SJSA1 (cell line): Measurements from ENCODE around the gene SH3BGRL2. TPM values are rescaled to one million over a fixed set of nuclear protein-coding genes. Genes with fewer than 3 reads are reported as not detected.
A peak's percentile ranks its signal among the peaks of the same experiment; 100 is the strongest.

Source experiments
- DNase-seq, 2 experiments: peaks; one replicate each; pipeline ENCODE4 v3.0.0-alpha.2; 2015 to 2020; ENCODE audit warnings: low spot score in 2 of 2, low read depth in 1 of 2
- H3K27ac ChIP-seq: fragments of 250-450 bp; sonication (Bioruptor Pico); 2 replicates; pipeline ENCODE4 v1.5.1; 2020; ENCODE audit warnings: mild to moderate bottlenecking, moderate library complexity
- H3K27me3 ChIP-seq: fragments of 250-450 bp; sonication (Bioruptor Pico); replicated peaks from 2 replicates; pipeline ENCODE4 v1.5.1; 2020; ENCODE audit warnings: mild to moderate bottlenecking, moderate library complexity
- H3K36me3 ChIP-seq: fragments of 250-450 bp; sonication (Bioruptor Pico); 2 replicates; pipeline ENCODE4 v1.5.1; 2020; ENCODE audit warnings: mild to moderate bottlenecking
- H3K4me1 ChIP-seq: fragments of 250-450 bp; sonication (Bioruptor Pico); replicated peaks from 2 replicates; pipeline ENCODE4 v1.6.1; 2021; ENCODE audit warnings: mild to moderate bottlenecking
- H3K4me3 ChIP-seq: fragments of 250-450 bp; sonication (Bioruptor Pico); 2 replicates; pipeline ENCODE4 v1.5.1; 2020; ENCODE audit warnings: mild to moderate bottlenecking
- H3K9me3 ChIP-seq: fragments of 250-450 bp; sonication (Bioruptor Pico); replicated peaks from 2 replicates; pipeline ENCODE4 v1.5.1; 2020; ENCODE audit warnings: mild to moderate bottlenecking
- total RNA-seq: library from RNA; depleted of rRNA; stranded (reverse); fragments of >200 nt; shearing (Covaris generic); gene quantifications from 2 replicates; pipeline ENCODE4 v1.2.3, GENCODE V29; 2014

The SH3BGRL2 gene
- total RNA-seq, 1 experiment from 2014 or later, result 4.7 TPM

DNA sequence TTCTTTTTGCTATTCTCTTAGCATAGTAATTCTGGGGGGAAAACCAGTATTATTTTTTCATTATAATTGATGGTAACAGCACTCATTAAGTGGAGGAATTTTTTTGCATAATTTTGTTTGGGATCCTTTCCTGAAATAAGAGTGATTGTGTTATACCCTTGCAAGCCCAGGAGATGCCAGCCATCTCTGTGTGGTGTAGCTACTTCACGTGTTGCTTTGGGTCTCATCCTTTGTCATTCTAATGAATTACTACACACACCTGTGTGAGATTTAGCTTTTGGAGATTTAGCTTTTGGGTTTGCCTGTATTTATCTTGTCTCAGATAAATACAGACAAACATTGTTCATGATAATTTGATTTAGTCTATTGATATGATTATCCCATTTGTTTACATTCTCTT, 76.5 kb downstream of the SH3BGRL2 start:
- H3K27me3 ChIP-seq, result no peaks in the 10 kb centered on the region
- no peak overlapping the region for H3K4me3 ChIP-seq
- H3K27ac ChIP-seq, result no peak overlapping the region
- H3K9me3 ChIP-seq, result no peaks in the 10 kb centered on the region
- DNase-seq, result no peak
- H3K4me1 ChIP-seq, result no peaks in the 10 kb centered on the region
- H3K36me3 ChIP-seq, result no peaks in the 10 kb centered on the region

DNA sequence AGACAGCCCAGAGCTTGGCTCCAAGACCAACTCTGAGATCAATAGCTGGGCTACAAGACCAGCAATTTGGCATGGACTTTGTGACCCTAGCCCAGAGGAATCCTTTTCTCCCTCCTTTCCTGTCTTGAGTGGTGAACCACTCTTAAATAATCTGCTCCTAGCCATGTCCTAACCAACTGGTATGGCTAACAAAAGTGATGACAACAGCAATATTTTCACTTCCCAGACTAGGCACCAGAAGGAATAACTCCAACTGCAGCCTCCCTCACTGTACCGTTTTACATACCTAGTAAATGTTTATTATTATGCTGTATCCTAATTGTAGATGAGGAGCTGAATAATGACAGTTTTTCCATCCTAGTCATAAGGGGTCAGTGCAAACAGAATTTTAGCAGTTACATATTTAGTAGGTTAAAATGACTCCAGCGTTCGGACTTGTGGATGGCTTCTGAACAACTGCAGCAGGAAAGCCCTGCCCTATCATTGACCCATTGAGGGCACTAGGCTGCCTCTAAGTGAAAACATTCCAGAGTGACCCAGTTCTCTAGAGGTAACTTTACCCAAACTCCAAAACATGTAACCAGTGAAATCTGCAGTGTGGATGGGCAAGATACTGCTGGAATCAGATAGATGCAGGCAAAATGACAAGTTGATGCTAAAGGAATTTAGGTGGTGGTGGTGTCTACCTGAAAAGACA, 77.1 kb downstream of the SH3BGRL2 start:
- no peak for DNase-seq
- H3K9me3 ChIP-seq, result no peaks in the 10 kb centered on the region
- no peak overlapping the region for H3K27ac ChIP-seq
- H3K36me3 ChIP-seq, result no peaks in the 10 kb centered on the region
- H3K4me3 ChIP-seq, result no peak overlapping the region
- H3K27me3 ChIP-seq, result no peaks in the 10 kb centered on the region
- H3K4me1 ChIP-seq, result no peaks in the 10 kb centered on the region

DNA sequence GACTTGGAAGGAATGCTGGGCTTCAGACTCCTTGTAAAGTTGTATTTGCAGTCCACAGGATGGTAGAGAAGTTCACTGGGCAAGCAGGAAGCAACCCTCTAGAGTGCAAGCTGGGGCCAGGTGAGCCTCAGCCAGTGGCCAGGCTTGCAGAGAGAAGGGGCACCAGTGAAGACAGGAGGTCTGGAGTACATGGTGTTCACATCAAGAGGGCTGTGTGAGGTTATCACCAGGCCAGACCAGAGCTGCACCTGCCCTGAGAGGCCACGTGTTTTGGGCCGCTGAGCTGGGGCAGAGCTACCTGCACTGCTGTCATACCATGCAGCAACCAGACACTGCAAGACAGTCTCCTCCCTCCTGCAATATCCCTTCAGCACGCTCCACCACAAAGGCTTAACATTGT, 79.0 kb downstream of the SH3BGRL2 start:
- Histone ChIP-seq H3K4me1 (no peaks in the 10 kb centered on the region), H3K9me3 (no peaks in the 10 kb centered on the region), H3K4me3 (no peak overlapping the region), H3K36me3 (no peaks in the 10 kb centered on the region), H3K27ac (no peak overlapping the region), H3K27me3 (no peaks in the 10 kb centered on the region)
- no peak for DNase-seq

DNA sequence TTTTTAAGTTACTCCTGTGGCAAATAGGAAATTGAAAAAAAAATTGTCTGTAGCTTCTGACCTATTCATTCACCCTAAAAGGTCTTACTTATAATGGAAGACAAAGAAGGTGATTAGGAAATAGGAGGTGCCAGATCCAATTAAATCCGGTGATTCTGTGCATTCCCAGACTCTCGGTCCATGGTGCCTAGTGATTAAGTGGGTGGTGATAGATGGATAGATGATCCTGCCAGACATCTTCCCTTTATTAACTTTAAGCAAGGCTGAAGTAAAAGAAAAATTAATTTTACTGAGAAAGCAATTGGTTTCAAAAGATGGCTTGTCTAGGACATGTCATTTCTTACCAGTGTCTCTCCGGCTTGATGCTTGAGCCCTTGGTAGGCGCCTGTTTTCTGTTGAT, 80.0 kb downstream of the SH3BGRL2 start:
- 0 out of 2 replicates have a peak, but pooled peaks cover 2% of the 10 kb centered on the region for H3K27me3 ChIP-seq
- no peak overlapping the region for H3K27ac ChIP-seq
- no peaks in the 10 kb centered on the region for H3K9me3 ChIP-seq
- no peaks in the 10 kb centered on the region for H3K4me1 ChIP-seq
- no peak for DNase-seq
- H3K36me3 ChIP-seq, result no peaks in the 10 kb centered on the region
- no peak overlapping the region for H3K4me3 ChIP-seq

DNA sequence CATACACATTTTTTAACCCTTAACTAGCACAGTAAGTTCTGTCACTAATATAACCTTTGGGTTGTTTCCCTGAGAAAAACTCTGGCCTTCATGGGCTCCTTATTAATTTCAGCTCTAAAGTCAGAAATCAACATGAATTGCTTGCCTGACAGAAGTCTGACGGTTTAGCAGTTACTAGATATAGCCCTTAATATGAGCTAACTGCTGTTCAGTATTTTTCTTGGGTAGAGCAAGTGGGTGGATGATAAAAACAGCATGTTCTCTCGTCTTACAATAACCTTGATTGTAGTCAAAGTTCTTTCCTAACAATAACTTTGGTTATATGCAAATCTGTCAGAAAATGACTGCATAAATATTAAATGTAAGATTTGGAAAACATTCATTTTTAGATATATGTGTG, 81.0 kb downstream of the SH3BGRL2 start:
- Histone ChIP-seq H3K27me3 (0 out of 2 replicates have a peak, but pooled peaks cover 2% of the 10 kb centered on the region), H3K9me3 (no peaks in the 10 kb centered on the region), H3K27ac (no peak overlapping the region), H3K4me3 (no peak overlapping the region), H3K4me1 (no peaks in the 10 kb centered on the region), H3K36me3 (no peaks in the 10 kb centered on the region)
- DNase-seq, result no peak

DNA sequence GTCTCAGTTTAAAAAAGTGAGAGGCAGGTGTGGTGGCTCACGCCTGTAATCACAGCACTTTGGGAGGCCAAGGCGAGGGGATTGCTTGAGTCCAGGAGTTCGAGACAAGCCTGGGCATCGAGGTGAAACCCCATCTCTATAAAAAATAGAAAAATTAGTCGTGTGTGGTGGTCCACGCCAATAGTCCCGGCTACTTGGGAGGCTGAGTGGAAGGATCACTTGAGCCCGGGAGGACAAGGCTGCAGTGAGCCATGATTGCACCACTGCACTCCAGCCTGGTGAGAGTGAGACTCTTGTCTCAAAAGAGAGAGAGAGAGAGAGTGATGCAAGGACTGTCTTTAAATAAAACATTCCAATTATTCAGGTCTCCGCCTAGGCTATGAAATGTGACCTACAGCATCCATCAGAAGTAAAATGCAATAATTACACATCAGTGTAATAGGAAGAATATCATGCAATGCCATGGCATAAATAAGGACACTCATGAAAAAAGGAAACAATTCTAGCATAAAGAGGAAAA, 81.5 kb downstream of the SH3BGRL2 start:
- Histone ChIP-seq H3K4me1 (no peaks in the 10 kb centered on the region), H3K4me3 (no peak overlapping the region), H3K27me3 (0 out of 2 replicates have a peak, but pooled peaks cover 2% of the 10 kb centered on the region), H3K27ac (no peak overlapping the region), H3K9me3 (no peaks in the 10 kb centered on the region), H3K36me3 (no peaks in the 10 kb centered on the region)
- DNase-seq, result no peak

DNA sequence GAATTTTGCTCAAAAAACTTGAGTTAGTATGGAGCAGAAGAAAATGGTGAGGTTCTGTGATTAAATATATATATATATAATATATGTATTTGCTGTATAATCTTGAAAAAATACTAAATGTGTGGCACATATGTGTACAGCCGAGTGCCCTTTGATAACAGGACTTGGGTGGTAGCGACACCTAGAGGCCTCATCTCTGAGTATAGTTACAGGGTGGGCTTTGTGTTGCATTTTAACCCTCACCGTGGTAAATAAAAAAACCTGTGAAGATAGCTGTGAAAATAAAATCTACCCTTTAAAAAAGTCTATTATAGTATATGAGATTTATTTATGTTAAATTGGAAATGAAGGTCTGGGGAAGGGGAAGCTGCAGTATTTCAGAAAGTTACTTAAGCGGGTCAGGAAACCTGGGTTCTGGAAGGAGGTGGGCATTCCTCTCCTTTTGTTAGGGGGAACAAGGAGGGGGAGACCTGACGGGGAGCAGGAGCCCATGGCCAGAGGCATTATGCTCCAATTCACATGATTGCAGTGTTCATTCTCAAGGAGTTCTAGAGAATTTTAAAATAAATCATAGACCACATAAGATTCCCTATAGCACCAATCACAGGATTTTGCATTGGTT, 82.7 kb downstream of the SH3BGRL2 start:
- Histone ChIP-seq H3K27me3 (0 out of 2 replicates have a peak, but pooled peaks cover 2% of the 10 kb centered on the region), H3K27ac (no peak overlapping the region), H3K4me3 (no peak overlapping the region), H3K36me3 (no peaks in the 10 kb centered on the region), H3K4me1 (no peaks in the 10 kb centered on the region), H3K9me3 (no peaks in the 10 kb centered on the region)
- DNase-seq, result peak; percentile 14 to 53

DNA sequence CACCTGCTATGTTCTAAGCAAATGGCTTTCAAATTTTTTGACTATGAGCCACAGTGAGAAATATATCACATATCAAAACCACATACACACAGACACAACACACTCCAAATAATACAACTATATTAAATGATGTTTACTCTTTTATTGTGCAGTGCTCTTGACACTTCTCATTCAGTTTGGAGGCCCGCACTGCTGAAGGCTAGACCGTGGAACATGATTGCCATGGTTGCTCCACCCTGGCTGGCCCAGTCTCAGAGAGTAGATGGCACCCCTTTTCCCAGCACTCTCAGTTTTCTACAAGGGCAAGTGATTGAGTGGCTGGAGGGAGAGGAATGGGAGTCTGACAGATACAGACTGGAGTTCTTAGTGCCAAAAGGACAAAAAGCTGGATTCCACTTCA, 86.9 kb downstream of the SH3BGRL2 start:
- no peak for DNase-seq

DNA sequence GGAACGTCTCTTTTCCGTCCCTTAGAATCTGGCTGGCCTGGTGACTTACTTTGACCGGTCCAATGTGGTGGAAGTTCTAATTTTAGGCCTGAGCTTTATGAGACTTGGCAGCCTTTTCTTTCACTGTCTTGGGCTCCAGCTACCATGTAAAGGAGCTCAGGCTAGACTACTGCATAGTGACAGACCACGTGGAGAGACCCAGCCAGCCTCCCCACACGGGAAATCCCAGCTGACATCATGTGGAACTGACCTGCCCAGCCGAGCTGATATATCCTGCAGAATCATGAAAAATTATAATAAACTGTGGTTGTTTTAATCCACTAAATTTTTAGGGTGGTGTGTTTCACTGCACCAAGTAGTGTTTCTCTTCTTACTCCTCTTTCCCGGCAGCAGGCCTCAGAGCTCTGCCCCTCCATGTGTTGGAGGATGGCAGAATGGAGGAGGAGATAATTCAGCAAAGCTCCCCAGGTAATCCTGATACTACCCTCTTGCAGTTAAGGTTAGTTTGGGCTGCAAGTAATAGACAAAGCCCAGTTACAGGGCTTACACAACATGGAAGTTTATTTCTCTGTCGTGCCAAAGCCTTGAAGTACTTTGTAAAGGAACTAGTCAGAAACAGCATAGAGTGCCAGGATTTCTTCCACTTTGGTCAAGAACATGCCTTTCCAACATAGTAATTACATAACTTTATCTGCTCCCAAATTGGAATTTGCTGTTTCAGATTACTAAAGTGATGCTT, 87.5 kb downstream of the SH3BGRL2 start:
- DNase-seq, result no peak
- no peaks in the 10 kb centered on the region for H3K9me3 ChIP-seq
- no peaks in the 10 kb centered on the region for H3K36me3 ChIP-seq
- H3K27me3 ChIP-seq, result 0 out of 2 replicates have a peak, but pooled peaks cover 2% of the 10 kb centered on the region
- no peak overlapping the region for H3K4me3 ChIP-seq
- no peaks in the 10 kb centered on the region for H3K4me1 ChIP-seq
- H3K27ac ChIP-seq, result no peak overlapping the region

More for the DNA sequence above, 86.9 kb downstream of the SH3BGRL2 start:
- Histone ChIP-seq H3K4me3 (no peak overlapping the region), H3K27ac (no peak overlapping the region), H3K27me3 (0 out of 2 replicates have a peak, but pooled peaks cover 2% of the 10 kb centered on the region), H3K36me3 (no peaks in the 10 kb centered on the region), H3K9me3 (no peaks in the 10 kb centered on the region), H3K4me1 (no peaks in the 10 kb centered on the region)

DNA sequence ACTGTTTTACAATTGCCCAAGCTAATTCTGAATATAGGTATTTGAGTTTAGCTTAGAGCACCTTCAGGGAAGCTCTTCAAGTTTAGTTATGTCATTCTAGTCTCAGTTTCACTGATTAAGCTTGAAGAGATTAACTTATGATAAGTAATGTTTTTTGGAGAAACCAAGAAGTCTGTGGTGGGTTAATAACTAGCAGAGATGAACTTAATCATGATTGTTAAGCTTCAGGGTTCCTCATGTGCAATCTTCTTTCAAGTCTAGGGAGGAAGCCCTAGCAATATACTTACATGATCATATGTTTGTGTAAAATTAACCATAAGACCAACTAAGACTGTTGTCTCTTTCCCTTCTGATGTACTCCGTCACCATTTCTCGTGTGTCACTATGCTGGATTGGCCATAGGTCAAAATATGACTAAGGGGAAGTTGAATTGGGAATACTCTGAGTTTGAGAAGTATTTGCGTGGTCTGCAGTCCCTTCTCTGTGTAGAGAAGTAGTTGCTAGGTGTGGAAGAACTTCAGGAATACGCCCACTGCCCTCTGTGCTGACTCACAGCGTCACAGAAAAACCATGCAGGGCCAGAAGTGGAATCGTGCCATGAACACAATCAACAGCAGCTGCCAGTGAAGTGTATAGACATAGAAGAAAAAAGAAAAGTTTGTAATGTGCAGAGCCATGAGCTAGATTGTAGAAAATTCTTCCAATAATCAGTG, 88.3 kb downstream of the SH3BGRL2 start:
- Histone ChIP-seq H3K4me1 (no peaks in the 10 kb centered on the region), H3K36me3 (no peaks in the 10 kb centered on the region), H3K9me3 (no peaks in the 10 kb centered on the region), H3K4me3 (no peak overlapping the region), H3K27ac (no peak overlapping the region), H3K27me3 (0 out of 2 replicates have a peak, but pooled peaks cover 2% of the 10 kb centered on the region)
- DNase-seq, result no peak

DNA sequence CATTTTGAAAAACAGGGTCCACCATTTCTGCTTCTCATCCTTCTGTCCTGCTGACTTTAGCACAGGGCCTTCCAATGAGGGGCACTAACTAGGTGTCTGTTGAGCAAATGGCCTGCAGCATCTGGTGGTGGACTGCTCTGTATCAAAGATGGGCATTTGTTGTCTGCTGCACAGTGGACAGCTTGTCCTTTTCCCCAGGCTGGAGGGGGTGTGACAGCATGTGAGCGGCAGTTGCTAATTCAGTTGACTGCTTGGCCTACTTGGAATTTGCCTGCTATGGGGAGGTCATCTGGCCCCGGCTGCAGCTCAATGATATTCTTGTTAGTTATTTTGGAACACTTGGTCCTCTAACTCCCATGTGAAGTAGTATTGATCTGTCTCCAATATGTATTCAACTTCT, 93.7 kb downstream of the SH3BGRL2 start:
- H3K27me3 ChIP-seq, result no peaks in the 10 kb centered on the region
- H3K9me3 ChIP-seq, result no peaks in the 10 kb centered on the region
- H3K27ac ChIP-seq, result no peak overlapping the region
- no peaks in the 10 kb centered on the region for H3K36me3 ChIP-seq
- H3K4me1 ChIP-seq, result no peaks in the 10 kb centered on the region
- no peak overlapping the region for H3K4me3 ChIP-seq
- DNase-seq, result no peak

DNA sequence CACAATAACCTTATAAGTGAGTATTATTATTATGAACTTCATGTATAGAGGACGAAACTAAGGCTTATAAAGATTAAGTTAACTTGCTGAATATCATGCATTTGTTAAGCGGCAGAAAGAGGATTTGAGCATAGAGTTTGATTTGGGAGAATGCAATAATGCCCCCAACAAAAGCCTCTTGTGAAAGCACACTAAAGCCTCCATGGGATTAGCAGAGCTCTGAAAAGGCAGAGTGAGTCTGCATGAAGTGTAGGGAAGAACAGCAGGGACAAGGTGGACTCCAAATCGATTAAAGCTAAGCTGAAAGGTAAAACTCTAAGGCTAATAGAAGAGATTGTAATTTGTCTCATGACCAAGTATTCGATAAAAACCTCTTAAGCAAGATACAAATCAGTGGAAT, 100.3 kb downstream of the SH3BGRL2 start:
- Histone ChIP-seq H3K27ac (no peak overlapping the region), H3K4me1 (no peaks in the 10 kb centered on the region), H3K4me3 (no peak overlapping the region), H3K9me3 (no peaks in the 10 kb centered on the region), H3K36me3 (no peaks in the 10 kb centered on the region), H3K27me3 (peaks cover 5% of the 10 kb centered on the region; the same call in 1 of the 2 replicates)
- no peak for DNase-seq

DNA sequence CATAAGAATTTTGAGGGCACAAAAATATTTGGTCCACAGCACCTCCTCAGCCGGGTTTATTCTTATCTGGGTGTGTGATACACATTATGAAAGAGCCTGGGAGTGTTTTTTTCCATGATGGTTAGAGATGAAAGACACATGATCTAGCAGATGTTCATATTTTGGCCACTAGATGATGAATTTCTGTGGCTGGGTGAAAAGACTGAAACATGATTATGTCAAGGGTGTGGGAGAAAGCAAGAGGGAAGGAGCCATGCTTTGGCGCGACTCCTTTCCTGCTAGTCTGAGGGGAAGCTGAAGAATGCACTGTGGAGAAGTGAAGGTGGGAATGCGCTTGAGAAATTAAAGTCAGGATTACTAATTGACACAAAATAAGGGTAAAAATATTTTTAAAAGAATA, 102.3 kb downstream of the SH3BGRL2 start:
- no peak for DNase-seq
- no peak overlapping the region for H3K27ac ChIP-seq
- H3K36me3 ChIP-seq, result no peaks in the 10 kb centered on the region
- no peaks in the 10 kb centered on the region; the same call in 1 of the 2 replicates for H3K9me3 ChIP-seq
- peaks cover 5% of the 10 kb centered on the region; the same call in 1 of the 2 replicates for H3K27me3 ChIP-seq
- H3K4me1 ChIP-seq, result no peaks in the 10 kb centered on the region
- no peak overlapping the region for H3K4me3 ChIP-seq
